SKM-1 treated with dmso at 0.1 percent for 144 hours (cell line): ENCODE data around the gene NKTR.
A peak's percentile ranks its signal among the peaks of the same experiment; 100 is the strongest.

ENCODE experiments used
- DNase-seq: peaks from one replicate; lab custom pipeline; 2025; ENCODE audit not compliant: unreplicated experiment; lab: John Stamatoyannopoulos, UW

NKTR gene

DNA sequence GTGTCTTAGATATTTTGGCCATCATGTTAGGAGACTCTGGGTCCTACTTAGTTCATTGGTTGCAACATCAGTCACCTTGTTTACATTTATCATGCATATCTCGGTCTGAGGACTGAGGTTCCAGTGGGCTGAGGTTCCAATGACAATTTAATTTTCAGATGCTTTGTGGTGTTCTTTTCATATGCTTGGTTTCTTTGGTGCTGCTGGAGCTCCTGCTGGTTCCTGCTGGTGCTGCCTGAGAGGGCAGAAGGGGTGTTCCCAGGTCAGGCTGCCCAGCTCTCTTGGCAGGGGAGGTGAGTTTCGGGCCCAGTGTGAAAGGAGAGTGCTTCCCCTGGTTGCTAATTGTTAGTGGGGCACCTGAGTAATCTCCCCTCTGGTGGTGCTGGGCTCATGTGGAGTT, 78.0 kb downstream of the NKTR start:
- no peak for DNase-seq

DNA sequence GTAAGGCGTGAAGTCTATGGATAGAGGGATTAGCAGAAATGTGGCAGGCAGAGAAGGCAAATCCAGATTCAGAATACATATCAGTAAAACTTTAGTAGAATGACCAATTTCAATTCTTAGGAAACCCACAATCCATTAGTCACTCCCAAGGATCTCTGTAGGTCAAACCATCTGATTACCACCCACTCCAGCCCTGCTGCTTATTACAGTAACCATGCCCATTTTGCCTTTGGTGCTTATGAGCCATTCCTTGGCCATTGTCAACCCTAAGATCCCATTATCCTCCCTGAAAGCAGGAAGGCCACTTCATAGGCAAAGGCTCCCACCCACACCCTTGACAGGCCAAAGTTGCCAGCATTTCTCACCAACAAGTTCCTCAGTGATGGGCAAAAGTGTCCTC, 79.8 kb downstream of the NKTR start:
- no peak for DNase-seq

DNA sequence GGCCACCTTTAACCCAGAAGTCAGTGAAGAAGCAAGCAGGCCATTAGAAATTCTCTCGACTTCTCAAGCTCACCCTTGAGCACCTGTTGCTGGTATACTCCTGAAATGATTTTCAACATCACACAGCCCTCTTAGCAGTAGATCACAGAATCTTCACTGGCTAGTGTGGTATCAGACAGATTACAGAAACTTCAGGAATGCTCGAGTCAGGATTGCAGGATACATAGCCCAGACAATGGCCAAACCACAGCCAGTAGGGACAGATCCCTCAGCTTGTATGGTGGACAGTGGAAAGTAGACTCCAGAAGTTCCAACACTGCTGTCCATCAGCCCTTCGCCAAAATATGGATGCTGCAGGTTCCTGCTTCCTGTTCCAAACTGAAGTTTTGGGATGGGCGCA, 80.3 kb downstream of the NKTR start:
- DNase-seq: no peak

DNA sequence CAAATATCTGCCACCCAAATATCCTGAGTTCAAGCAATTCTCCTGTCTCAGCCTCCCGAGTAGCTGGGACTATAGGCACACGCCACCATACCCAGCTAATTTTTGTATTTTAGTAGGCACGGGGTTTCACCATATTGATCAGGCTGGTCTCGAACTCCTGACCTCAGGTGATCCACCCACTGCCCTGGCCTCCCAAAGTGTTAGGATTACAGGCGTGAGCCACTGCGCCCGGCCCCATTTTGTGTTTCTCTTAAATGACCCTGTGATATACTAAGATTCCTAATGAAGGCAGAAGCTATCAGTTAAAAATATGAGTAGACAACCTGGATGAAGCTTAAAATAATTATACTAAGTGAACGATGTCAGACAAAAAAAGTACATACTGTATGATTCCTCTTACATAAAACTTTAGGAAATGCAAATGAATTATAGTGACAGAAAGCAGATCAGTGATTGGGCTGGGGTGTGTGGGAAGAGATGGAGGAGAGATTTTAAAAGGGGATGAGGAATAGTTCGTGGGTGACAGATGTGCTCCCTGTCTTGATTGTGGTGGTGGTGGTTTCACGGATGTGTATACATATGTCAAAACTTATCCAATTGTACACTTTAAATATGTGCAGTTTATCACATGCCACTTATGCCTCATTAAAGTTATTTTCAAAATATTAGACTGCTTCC, 81.0 kb downstream of the NKTR start:
- DNase-seq: no peak

DNA sequence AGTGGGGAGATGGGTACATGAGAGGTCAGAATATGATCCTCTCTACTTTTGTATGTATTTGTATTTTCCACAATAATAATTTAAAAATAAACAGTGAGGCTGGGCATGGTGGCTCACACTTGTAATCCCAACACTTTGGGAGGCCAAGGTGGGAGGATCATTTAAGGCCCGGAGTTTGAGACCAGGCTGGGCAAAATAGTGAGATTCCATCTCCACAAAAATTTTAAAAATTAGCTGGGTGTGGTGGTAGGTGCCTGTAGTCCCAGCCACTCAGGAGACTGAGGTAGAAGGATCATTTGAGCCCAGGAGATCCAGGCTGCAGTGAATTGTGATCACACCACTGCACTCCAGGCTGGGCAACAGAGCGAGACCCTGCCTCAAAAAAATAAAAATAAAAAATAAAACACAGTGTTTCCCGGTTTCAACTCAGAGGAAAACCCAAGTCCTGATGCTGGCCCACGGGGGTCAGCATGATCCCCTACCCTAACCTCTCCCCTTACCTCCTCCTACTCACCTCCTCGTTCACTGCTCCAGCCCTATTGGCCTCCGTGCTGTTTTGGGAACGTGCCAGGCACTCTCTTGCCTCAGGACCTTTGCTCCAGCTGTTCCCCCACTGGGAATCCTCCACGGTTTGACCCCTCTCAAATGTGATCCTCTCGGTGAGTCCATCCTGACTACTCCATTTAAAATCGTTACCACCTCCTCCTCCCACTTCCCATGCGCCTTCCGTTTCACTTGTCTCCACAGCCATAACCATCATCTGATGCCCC, 82.0 kb downstream of the NKTR start:
- no peak for DNase-seq

DNA sequence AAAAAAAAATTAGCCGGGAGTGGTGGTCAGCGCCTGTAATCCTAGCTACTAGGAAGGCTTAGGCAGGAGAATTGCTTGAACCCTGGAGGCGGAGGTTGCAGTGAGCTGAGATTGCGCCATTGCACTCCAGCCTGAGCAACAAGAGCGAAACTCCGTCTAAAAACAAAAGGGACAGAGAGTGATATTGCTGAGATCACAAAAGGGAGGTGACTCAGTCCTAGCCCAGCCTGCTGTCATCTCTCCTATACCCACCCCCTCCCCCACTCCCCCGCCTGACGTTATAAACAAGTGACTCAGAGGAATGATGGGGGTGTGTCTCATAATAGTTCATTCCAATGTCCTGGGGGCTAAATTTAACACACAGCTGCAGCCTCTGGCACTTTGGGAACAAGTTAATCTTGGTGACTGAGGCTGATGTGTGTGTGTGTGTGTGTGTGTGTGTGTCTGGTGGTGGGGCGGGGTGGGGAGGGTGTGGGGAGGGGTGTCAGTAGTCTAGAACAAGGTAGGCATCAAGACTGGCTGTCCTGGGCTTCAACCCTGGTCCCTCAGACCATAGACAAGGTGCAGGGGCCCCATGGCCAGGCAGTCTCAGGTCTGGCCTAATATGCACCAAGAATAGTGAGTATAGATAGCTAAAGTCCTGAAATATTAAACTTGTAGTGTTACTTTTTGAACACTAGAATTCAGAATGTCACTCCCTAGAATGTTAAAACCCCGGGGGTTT, 83.6 kb downstream of the NKTR start:
- peak; percentile 20 for DNase-seq

DNA sequence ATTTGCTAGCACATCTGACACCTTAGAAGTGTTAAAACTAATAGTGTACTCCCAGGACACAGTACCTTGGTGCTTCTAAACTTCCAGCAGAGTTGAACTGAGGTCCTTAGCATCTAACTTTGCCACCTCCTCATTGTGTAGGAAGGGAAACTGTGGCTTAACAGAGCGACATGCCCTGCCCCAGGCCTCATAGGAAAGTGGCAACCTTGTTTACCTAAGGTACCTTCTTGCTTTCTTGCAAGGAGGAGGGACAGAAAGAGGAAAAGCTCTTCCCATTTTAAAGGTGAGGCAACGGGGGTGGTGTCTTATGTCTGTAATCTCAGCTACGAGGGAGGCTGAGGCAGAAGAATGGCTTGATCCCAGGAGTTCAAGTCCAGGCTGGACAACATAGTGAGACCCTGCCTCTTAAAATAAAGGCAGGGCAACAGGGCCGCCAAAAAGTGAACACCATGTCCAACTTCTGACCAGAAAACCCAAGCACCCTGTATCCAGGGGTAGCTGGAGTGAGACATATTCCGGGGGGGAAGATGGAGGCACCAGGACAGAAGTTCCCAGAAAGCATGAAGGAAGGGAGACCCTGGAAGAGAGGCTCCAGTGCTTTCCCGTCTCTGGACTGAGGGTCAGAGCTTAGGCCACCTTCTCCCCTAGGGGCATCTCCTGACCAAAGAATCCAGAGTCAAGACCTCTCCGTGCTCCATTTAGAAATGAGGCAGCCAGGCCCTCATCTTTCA, 84.3 kb downstream of the NKTR start:
- DNase-seq: no peak

DNA sequence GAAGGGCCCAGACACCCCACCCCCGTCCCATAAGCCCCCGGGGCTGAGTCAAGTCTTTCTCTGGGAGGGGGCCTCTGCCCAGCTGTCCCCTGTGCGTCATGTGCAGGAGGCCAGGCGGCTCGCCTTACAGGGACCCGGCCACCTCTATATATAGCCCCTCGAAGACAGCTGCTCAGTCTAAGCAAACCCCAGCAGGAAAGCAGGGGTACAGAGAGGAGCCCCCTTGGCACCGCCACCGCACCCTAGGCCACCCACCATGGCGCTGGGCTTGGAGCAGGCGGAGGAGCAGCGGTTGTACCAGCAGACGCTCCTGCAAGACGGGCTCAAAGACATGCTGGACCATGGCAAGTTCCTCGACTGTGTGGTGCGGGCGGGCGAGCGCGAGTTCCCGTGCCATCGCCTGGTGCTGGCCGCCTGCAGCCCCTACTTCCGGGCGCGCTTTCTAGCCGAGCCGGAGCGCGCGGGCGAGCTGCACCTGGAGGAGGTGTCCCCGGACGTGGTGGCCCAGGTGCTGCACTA, 84.9 kb downstream of the NKTR start, which contains the start of gene KLHL40:
Gene KLHL40, plus strand, starts transcription at position 175 of the 519 bp plus-strand sequence. Its CDS starts 82 bp downstream, at position 257.
- no peak for DNase-seq

DNA sequence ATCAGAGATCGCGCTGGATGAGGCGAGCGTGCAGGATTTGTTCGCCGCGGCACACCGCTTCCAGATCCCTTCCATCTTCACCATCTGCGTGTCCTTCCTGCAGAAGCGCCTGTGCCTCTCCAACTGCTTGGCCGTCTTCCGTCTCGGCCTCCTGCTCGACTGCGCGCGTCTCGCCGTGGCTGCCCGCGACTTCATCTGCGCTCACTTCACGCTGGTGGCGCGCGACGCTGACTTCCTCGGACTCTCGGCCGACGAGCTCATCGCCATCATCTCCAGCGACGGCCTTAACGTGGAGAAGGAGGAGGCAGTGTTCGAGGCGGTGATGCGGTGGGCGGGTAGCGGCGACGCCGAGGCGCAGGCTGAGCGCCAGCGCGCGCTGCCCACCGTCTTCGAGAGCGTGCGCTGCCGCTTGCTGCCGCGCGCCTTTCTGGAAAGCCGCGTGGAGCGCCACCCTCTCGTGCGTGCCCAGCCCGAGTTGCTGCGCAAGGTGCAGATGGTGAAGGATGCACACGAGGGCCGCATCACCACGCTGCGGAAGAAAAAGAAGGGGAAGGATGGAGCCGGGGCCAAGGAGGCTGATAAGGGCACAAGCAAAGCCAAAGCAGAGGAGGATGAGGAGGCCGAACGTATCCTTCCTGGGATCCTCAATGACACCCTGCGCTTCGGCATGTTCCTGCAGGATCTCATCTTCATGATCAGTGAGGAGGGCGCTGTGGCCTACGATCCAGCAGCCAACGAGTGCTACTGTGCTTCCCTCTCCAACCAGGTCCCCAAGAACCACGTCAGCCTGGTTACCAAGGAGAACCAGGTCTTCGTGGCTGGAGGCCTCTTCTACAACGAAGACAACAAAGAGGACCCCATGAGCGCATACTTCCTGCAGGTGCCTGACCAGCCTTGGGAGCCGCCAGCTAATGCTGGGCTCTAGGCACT, 85.7 kb downstream of the NKTR start:
- DNase-seq: no peak

DNA sequence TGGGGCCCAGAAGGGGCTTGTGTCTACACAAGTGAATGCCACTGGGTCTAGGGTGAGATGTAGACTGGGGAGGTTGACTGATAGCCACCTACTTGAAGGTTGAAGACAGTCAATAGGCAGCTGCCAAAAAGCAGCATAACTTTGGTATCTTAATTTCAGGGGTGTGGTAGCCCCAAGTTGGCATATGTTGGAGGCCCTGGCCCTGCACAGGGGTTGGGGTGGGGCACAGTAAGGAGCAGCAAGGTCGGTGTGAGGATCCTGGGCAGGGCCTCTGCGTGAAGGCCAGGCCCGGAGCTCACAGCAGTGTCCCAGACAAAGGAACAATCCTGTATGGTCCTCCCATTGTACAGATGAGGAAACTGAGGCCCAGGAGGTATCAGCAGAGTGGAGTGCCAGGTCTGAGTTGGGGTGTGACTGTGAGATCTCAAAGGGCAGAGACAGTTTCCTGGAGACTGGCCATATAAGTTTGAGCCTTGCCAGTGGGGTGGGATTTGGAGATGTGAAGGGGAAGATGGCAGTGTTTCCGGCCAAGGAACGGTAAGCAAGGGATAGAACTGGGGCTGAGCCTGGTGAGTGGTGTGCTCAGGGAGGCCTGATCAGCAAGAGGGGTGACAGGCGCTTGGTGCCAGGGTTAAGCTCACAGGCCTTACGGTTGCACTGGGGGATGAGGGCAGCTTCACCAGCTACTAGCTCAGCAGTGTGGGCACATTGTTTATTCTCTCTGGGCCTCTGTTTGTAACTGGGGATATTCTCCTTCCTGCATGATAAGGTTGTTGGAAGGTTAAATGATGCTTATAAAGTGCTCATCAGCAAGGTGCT, 86.6 kb downstream of the NKTR start:
- no peak for DNase-seq

DNA sequence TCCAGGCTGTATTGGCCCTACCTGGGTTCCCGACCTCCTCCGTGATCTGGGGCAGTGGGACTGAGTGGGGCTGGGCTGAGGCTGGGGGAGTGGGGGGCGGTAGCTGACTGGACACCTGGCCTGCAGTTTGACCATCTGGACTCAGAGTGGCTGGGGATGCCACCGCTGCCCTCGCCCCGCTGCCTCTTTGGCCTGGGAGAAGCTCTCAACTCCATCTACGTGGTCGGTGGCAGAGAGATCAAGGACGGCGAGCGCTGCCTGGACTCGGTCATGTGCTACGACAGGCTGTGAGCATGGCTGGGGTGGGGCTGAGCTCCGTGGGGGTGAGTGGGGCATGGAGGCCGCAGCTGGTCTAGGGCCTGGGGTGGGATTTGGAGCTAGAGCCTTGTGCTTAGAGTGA, 87.5 kb downstream of the NKTR start:
- DNase-seq: no peak

DNA sequence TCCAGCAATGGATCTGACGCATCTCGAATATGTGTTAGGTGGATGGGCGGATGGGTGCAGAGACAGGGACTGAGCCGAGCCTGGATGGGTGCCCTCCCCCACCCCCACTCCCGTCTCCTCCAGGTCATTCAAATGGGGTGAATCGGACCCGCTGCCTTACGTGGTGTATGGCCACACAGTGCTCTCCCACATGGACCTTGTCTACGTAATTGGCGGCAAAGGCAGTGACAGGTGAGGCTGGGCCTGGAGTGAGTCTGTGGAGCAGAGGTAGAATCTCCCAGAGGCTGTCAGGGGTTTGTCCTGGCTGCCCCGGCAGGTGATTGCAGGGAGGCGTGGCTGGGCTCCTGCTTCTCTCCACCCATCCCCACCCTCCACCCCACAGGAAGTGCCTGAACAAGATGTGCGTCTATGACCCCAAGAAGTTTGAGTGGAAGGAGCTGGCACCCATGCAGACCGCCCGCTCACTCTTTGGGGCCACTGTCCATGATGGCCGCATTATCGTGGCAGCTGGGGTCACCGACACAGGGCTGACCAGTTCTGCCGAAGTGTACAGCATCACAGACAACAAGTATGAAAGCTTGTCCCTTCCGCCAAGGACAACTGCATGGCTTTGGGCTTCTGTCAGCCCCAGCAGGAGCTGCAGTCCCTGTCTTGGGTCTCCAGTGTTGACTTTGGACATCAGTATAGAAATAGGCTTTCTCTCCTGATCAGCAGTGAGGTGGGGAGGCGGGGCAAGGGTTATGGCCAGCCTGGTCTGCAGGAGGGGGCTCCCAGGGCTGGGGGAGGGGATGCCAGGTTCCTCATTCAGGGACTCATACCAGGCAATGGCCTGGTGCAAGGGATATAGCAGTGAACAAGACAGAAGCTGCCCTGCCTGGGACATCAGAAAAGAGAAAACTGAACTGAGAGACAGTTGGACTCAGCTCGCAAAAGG, 88.3 kb downstream of the NKTR start:
- no peak for DNase-seq

DNA sequence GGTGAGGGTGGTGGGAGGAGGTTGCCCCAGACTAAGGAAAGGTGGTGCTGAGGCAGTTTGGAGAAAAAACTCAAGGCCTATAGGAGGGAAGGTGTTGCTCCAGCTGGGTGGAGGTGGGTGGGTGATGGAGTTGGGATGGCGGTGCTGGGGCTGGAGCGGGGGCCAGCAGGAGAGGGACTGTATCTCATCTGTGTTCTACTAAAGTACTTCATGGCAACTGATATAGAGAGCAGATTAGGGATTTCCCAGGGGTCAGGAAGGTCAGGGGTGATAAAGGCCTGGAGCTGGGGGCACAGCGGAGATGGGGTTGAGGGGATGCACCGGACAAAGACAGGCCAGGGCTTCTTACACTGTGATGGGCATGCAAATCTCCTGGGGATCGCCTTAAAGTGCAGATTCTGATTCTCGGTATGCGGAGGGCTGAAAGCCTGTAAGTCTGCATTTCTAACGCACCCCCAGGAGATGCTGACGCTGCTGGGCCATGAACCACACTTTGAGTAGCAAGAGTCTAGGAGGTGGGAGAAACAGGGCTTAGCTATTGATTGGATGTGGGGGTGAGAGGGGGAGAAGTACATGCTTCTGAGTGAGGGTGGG, 89.0 kb downstream of the NKTR start:
- no peak for DNase-seq

DNA sequence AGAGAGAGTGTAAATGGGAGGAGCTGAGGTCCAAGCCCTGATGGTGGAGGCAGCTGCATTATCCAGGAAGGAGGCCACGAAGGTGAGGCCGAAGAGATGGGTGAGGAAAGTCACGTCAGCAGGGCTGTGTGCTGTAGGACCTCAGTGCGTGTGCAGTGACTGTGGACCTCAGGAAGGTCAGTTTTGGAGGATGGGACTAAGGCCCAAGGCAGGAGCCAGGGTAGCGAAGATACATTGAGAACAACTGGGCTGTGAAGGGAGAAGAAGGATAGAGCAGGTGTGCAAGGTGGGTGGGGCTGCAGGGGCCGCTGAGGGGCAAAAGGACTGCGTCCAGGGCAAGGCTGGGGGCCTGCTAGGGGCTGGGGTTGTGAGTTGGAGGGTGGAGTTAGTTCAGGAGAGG, 89.7 kb downstream of the NKTR start:
- no peak for DNase-seq

DNA sequence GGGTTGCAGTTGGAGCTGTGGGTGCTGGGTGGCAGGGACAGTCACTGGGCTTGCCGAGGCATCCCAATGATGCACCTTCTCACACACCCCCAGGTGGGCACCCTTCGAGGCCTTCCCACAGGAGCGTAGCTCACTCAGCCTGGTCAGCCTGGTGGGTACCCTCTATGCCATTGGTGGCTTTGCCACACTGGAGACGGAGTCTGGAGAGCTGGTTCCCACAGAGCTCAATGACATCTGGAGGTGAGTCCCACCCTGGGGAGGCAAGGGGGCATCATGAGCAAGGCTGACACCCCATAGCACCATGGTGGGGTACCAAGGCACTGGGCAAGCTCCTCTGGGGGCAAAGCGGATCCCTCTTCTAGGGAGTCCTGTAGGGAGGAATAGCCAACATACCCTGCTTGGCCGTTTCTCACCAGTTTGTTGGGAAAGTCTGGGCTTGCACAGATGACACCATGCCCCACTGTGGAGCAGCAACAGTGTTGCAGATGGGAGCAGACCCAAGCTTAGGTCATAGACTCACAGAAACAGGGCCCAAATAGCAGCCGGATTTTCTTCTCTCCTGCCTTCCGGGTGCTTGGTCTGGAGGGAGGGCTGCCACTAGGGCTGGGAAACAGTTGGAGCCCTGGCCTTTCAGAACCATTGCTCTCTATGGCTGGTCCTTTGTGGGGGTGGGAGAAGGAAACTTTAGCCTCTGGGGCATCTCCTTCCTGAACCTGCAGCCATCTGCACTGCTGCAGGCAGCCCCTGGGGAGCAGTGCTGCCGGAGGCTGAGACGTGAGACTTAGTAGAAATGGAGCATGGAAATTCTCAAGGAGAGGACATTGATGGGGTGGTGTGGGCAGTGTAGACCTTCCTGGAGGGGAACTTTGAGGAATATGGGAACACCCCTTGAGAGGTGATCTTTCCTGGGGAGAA, 90.5 kb downstream of the NKTR start:
- no peak for DNase-seq

DNA sequence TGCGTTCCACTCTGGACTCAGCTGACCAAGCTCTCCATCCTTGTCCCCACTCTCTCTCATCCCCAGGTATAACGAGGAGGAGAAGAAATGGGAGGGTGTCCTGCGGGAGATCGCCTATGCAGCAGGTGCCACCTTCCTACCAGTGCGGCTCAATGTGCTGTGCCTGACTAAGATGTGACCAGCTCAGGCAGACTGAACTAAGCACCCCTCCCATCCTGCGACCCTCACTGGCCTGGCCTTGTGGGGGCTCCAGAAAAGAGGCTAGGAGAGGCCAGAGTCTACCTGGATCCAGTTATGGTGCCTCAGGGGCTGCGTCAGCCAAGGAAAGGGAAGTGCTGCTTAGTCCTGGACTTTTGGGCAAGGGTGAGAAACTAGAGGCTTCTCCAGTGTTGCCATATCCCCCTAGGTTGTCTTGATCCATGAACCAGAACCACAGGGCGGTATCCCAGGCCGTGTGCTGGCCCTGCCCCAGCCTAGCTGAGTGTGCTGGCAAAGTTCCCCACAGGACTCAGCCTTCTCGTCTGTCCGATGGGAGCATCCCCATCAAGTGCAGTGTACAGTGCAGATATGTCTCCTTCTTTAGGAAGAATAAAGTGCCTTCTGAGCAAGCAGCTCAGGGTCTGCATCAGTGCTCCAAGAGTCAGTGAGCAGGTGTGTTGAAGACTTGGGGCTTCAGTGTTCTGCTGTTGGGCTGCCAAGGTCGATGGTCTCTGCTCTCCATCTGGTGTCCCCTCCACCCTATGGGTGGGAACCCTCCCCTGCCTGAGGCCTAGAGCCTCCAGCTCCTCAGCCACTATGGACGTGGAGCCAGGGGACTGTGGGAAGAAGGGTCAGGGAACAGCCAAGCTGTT, 91.6 kb downstream of the NKTR start:
- no peak for DNase-seq
